Measurements from ENCODE around the gene C1D.

Gene C1D

GRCh38 chr2:68057658-68058396 lies 5.0 kb downstream of the C1D start:
- DNase-seq, result no peak

GRCh38 chr2:68052717-68053422 lies 9.9 kb downstream of the C1D start:
- DNase-seq, result no peak

GRCh38 chr2:68050353-68050752 lies 12.5 kb downstream of the C1D start:
- no peak for DNase-seq

- DNase-seq, result no peak
Measured at GRCh38 chr2:68046642-68047240, 16.1 kb downstream of the C1D start.

- DNase-seq, result no peak
Measured at GRCh38 chr2:68046224-68046623, 16.6 kb downstream of the C1D start.

- DNase-seq, result no peak
Measured at GRCh38 chr2:68045342-68045741, 17.5 kb downstream of the C1D start.

- no peak for DNase-seq
Measured at GRCh38 chr2:68044099-68044498, 18.7 kb downstream of the C1D start.

- no peak for DNase-seq
Measured at GRCh38 chr2:68043695-68044094, 19.1 kb downstream of the C1D start.

- DNase-seq, result no peak
Measured at GRCh38 chr2:68043032-68043431, 19.8 kb downstream of the C1D start.

- no peak for DNase-seq
Measured at GRCh38 chr2:68041704-68042245, 21.0 kb downstream of the C1D start.

- DNase-seq, result no peak
Measured at GRCh38 chr2:68040078-68040477, 22.7 kb downstream of the C1D start.

GRCh38 chr2:68039317-68039716 lies 23.5 kb downstream of the C1D start:
- no peak for DNase-seq

GRCh38 chr2:68032702-68033101 lies 30.1 kb downstream of the C1D start:
- no peak for DNase-seq

GRCh38 chr2:68031542-68032160 lies 31.2 kb downstream of the C1D start:
- DNase-seq, result no peak

GRCh38 chr2:68031043-68031442 lies 31.8 kb downstream of the C1D start:
- DNase-seq, result no peak

GRCh38 chr2:68030529-68030928 lies 32.3 kb downstream of the C1D start:
- no peak for DNase-seq

GRCh38 chr2:68027959-68028358 lies 34.8 kb downstream of the C1D start:
- no peak for DNase-seq

- no peak for DNase-seq
Measured at GRCh38 chr2:68024450-68024849, 38.4 kb downstream of the C1D start.

GRCh38 chr2:68023904-68024303 lies 38.9 kb downstream of the C1D start:
- no peak for DNase-seq

GRCh38 chr2:68018727-68019126 lies 44.1 kb downstream of the C1D start:
- DNase-seq, result no peak

- no peak for DNase-seq
Measured at GRCh38 chr2:68009526-68009925, 53.3 kb downstream of the C1D start.

- DNase-seq, result no peak
Measured at GRCh38 chr2:68000170-68000825, 62.5 kb downstream of the C1D start.

- no peak for DNase-seq
Measured at GRCh38 chr2:67999332-67999731, 63.5 kb downstream of the C1D start.

Measured in stimulated activated CD4-positive, alpha-beta T cell treated with anti-CD3 and anti-CD28 coated beads, Interleukin-1b, Interleukin-23, amount 100 ng/mL, for 48 hours (primary cell).